NCI-H510A treated with DMSO at 0.1 percent for 48 hours (cell line): ENCODE data around the gene S100A4.

Experiments used
- DNase-seq: peaks from one replicate; lab custom pipeline; 2025; lab: John Stamatoyannopoulos, UW

S100A4 gene

GRCh38 chr1:153507926-153508583 lies 37.6 kb downstream of the S100A4 start:
- no peak for DNase-seq

- no peak for DNase-seq
Observed at GRCh38 chr1:153506831-153507413, 38.7 kb downstream of the S100A4 start.

GRCh38 chr1:153506386-153506785 lies 39.2 kb downstream of the S100A4 start:
- DNase-seq, result no peak

- no peak for DNase-seq
Observed at GRCh38 chr1:153505576-153505975, 40.0 kb downstream of the S100A4 start.

- DNase-seq, result no peak
Observed at GRCh38 chr1:153503766-153504165, 41.8 kb downstream of the S100A4 start.

- DNase-seq, result no peak
Observed at GRCh38 chr1:153498746-153499145, 46.9 kb downstream of the S100A4 start.

GRCh38 chr1:153495536-153495935 lies 50.1 kb downstream of the S100A4 start:
- no peak for DNase-seq

GRCh38 chr1:153494976-153495535 lies 50.5 kb downstream of the S100A4 start:
- peak; percentile 84 for DNase-seq
